Breast epithelium (tissue), 4 donors: ENCODE measurements around the gene SC5D. TPM values are rescaled to one million over a fixed set of nuclear protein-coding genes. Genes with fewer than 3 reads are reported as not detected.

ENCODE experiments used
- DNase-seq, 2 donors: peaks; one replicate each; pipeline ENCODE4 v3.0.0-alpha.2; 2019; ENCODE audit warnings: low spot score in 2 of 2
- H3K27ac ChIP-seq, 2 donors: fragments of 200-600 bp; sonication (generic) in 1 of 2; one replicate each; pipeline ENCODE4 v1.5.1; 2016 to 2019; ENCODE audit warnings: mild to moderate bottlenecking in 1 of 2
- H3K27me3 ChIP-seq, 2 donors: fragments of 200-600 bp; sonication (generic) in 1 of 2; one replicate each; pipeline versions ENCODE4 v1.5.1 to v1.6.0; 2017 to 2019; ENCODE audit warnings: control low read depth in 1 of 2, mild to moderate bottlenecking in 1 of 2
- H3K36me3 ChIP-seq: fragments of 200-600 bp; one replicate; pipeline ENCODE4 v1.5.1; 2019
- H3K4me1 ChIP-seq, 2 donors: fragments of 200-600 bp; sonication (generic); one replicate each; pipeline ENCODE4 v1.5.1; 2016 to 2019; ENCODE audit warnings: control low read depth in 1 of 2
- H3K4me3 ChIP-seq, 3 donors: fragments of 200-600 bp; sonication (generic); 1 replicate in 2 of 3; 2 replicates in 1 of 3; pipeline ENCODE4 v1.5.1; 2016 to 2019; ENCODE audit warnings: mild to moderate bottlenecking in 3 of 3, moderate library complexity in 2 of 3
- H3K9me3 ChIP-seq, 2 donors: fragments of 200-600 bp; sonication (generic) in 1 of 2; one replicate each; pipeline ENCODE4 v1.5.1; 2016 to 2019; ENCODE audit warnings: control low read depth in 1 of 2
- CTCF ChIP-seq, 3 donors: fragments of 450-650 bp; IDR thresholded peaks; one replicate each; pipeline ENCODE4 v1.5.1; 2016 to 2017; ENCODE audit warnings: antibody characterized with exemption in 3 of 3, mild to moderate bottlenecking in 3 of 3, moderate library complexity in 3 of 3
- POLR2A ChIP-seq: fragments of 450-650 bp; IDR thresholded peaks from one replicate; pipeline ENCODE4 v1.6.1; 2016; ENCODE audit warnings: antibody characterized with exemption, mild to moderate bottlenecking, moderate library complexity
- POLR2AphosphoS5 ChIP-seq, 3 donors: sonication (generic); formaldehyde crosslinking; IDR thresholded peaks; one replicate each; pipeline ENCODE4 v1.6.1; 2017; ENCODE audit warnings: antibody characterized with exemption in 3 of 3
- intact Hi-C: fragments of 100-400 bp; cut with DNase I; formaldehyde crosslinking; loops from one replicate; pipeline ENCODE4 v1.15.1; 2023; ENCODE audit warnings: low total_unique reads
- total RNA-seq, 3 donors: library from RNA; depleted of rRNA; stranded (reverse); fragments of >200 nt; gene quantifications; one replicate each; pipeline ENCODE4 v1.1.0, GENCODE V29; 2016

SC5D gene
- total RNA-seq: 10 to 100 TPM; 25.8 to 54.7 (median 51.5) TPM

- intact Hi-C loops: no loop called here
- Histone ChIP-seq H3K4me3 (peak within 1 kb of the TSS; percentile 74 to 90 (median 81)), H3K27ac (peak within 1 kb of the TSS; percentile 91), H3K9me3 (no peaks in the 10 kb centered on the region), H3K4me1 (peaks cover 0 to 5% of the 10 kb centered on the region in 2 donors), H3K36me3 (no peaks in the 10 kb centered on the region), H3K27me3 (no peaks in the 10 kb centered on the region)
- TF ChIP-seq POLR2AphosphoS5 (IDR thresholded peaks at IDR 0.05): peak in 2 of 3 donors; percentile 75 to 89
- TF ChIP-seq CTCF (IDR thresholded peaks at IDR 0.05): no peak
- peak; percentile 53 for TF ChIP-seq POLR2A
- DNase-seq: peak; percentile 94
Observed at GRCh38 chr11:121292495-121293287, at the start of gene SC5D. Gene SC5D (plus strand): TSS chr11:121292771. CDS start chr11:121303376, 10,605 bp downstream.

GRCh38 chr11:121244884-121245283 lies 47.7 kb upstream of the SC5D start:
- H3K4me1 ChIP-seq: no peaks in the 10 kb centered on the region
- no peak overlapping the region for H3K27ac ChIP-seq
- H3K27me3 ChIP-seq: no peaks in the 10 kb centered on the region
- TF ChIP-seq CTCF (IDR thresholded peaks at IDR 0.05) (no peak), POLR2AphosphoS5 (IDR thresholded peaks at IDR 0.05) (no peak), POLR2A (no peak)
- H3K36me3 ChIP-seq: no peaks in the 10 kb centered on the region
- intact Hi-C loops: no loop called here
- no peak overlapping the region for H3K4me3 ChIP-seq
- no peaks in the 10 kb centered on the region for H3K9me3 ChIP-seq
- DNase-seq: no peak

- no peak for TF ChIP-seq POLR2A
- no peak for TF ChIP-seq POLR2AphosphoS5 (IDR thresholded peaks at IDR 0.05)
- TF ChIP-seq CTCF (IDR thresholded peaks at IDR 0.05): no peak
- Histone ChIP-seq H3K27ac (no peak overlapping the region), H3K27me3 (no peaks in the 10 kb centered on the region), H3K4me1 (no peaks in the 10 kb centered on the region), H3K36me3 (no peaks in the 10 kb centered on the region), H3K4me3 (no peak overlapping the region), H3K9me3 (no peaks in the 10 kb centered on the region)
- DNase-seq: no peak
- intact Hi-C loops: no loop called here
Observed at GRCh38 chr11:121246021-121246768, 46.4 kb upstream of the SC5D start.

GRCh38 chr11:121246769-121247035 lies 45.9 kb upstream of the SC5D start:
- intact Hi-C loops: no loop called here
- no peaks in the 10 kb centered on the region for H3K27me3 ChIP-seq
- DNase-seq: no peak
- no peaks in the 10 kb centered on the region for H3K4me1 ChIP-seq
- no peak overlapping the region for H3K27ac ChIP-seq
- no peak overlapping the region for H3K4me3 ChIP-seq
- no peaks in the 10 kb centered on the region for H3K9me3 ChIP-seq
- no peaks in the 10 kb centered on the region for H3K36me3 ChIP-seq
- TF ChIP-seq POLR2A: no peak
- TF ChIP-seq POLR2AphosphoS5 (IDR thresholded peaks at IDR 0.05): no peak
- TF ChIP-seq CTCF (IDR thresholded peaks at IDR 0.05): no peak

GRCh38 chr11:121248496-121248895 lies 44.1 kb upstream of the SC5D start:
- H3K4me3 ChIP-seq: no peak overlapping the region
- no peaks in the 10 kb centered on the region for H3K9me3 ChIP-seq
- no peak overlapping the region for H3K27ac ChIP-seq
- no peaks in the 10 kb centered on the region for H3K27me3 ChIP-seq
- no peaks in the 10 kb centered on the region for H3K4me1 ChIP-seq
- no peak for DNase-seq
- intact Hi-C loops: no loop called here
- TF ChIP-seq POLR2A (no peak), CTCF (IDR thresholded peaks at IDR 0.05) (no peak), POLR2AphosphoS5 (IDR thresholded peaks at IDR 0.05) (no peak)
- no peaks in the 10 kb centered on the region for H3K36me3 ChIP-seq
